ENCODE results near the gene TRABD2A.
"Not testable (repeated sequence)": the region's sequence is repeated elsewhere in the genome, so short reads cannot be mapped to it uniquely, and the experiment has no call there.

TRABD2A gene

DNA sequence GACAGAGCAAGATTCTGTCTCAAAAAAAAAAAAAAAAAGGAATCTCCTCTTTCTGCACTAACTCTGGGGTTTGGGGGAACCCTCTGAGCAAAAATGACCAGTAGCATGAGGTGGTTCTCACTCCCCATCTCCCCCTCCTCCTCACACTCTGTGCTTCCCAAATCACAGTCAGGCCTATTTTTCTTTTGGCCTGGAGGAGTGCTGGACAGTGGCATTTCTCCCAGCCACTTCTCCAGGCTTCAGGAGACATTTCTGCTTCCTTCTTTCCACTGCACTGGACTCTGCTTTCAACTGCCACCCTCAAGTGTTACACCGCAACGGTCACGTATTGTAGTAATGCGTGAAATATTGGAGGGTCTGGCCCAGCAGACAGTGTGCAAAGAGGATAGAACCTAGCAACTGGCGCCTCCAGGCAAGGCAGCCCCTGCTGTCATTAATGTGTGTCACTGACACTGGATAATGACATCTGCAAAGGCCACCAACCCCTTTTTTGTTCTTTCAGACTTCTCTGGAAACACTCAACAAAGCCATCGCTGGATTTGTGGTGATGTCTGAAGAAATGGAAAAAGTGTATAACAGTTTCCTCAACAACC is 68.9 kb downstream of the TRABD2A start:
- DNase-seq = no peak

DNA sequence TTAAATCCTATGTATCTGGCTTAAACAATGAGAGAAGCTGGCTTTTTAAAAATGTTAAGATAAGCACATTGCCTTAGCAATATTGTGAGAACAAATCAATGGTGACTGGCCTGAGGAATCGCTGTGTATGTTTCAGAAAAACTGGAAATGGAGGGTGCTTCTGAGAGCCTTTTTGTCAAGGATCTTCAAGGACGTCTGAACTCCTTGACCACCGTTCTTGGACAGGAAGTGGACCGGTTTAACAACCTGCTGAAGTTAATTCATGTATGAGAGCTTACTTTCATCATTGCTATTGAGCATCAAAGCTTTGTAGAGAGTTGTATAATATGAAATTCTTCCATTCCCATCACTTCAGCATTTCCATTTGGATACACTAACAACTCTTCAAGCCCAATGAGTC is 72.6 kb downstream of the TRABD2A start:
- no peak for DNase-seq

DNA sequence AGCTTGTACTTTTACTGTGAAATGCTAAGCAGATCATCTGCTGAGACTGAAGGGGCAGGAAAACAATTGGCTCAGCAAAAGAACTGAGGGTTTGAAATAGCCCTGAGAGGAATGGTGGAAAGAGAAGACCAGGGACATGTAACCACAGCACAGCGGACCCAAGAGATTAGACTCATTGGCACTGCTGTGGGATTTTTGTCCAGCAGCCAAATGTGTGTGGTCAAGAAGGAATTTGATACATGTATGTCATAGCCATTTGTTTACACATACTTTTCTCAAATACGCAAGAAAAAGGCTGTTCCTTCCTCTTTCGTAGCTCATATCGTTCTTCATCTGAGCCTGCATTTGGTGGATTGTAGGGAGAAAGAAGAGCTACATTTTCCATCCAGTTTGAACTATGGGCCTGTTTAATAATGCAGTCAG is 73.8 kb downstream of the TRABD2A start:
- DNase-seq = no peak

DNA sequence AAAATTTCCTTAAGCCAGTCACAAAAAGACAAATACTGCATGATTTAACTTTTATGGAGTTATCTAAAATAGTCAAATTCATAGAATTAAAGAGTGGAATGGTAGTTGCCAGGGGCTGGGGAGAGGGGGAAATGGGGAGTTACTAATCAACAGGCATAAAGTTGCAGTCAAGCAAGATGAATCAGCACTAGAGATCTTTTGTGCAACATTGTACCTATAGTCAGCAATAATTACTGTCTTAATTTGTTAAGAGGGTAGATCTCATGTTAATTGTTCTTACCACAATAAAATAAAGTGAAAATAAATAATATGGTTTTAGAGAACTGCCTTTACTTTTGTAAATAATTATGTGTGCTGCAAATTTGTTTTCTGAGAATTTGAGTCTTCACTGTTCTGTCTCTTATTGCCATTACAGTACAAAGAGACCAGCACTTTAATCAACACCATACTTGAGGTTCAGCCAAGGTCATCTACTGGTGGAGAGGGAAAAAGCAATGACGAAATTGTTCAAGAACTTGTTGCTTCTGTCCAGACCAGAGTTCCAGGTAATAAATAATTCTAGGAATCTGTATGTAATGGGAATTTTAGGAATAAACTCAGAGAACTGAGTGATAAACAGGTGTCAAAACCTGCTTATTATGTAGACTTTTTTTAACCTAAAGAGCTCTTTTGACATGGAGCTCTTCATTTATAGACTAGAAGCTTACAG is 75.5 kb downstream of the TRABD2A start:
- no peak for DNase-seq

DNA sequence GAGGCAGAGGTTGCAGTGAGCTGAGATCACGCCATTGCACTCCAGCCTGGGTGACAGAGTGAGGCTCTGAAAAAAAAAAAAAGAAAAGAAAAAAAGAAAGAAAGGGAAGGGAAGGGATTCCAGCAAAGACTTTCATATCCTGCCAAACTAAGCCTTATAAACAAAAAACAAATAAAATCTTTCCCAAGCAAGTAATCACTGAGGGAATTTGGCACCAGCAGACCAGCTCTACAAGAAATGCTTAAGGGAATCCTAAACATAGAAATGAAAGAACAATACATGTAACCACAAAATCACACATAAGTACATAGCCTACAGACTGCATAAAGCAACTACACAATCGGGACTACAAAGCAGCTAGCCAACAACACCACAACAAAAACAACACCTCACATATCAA is 79.1 kb downstream of the TRABD2A start:
- DNase-seq = no peak

DNA sequence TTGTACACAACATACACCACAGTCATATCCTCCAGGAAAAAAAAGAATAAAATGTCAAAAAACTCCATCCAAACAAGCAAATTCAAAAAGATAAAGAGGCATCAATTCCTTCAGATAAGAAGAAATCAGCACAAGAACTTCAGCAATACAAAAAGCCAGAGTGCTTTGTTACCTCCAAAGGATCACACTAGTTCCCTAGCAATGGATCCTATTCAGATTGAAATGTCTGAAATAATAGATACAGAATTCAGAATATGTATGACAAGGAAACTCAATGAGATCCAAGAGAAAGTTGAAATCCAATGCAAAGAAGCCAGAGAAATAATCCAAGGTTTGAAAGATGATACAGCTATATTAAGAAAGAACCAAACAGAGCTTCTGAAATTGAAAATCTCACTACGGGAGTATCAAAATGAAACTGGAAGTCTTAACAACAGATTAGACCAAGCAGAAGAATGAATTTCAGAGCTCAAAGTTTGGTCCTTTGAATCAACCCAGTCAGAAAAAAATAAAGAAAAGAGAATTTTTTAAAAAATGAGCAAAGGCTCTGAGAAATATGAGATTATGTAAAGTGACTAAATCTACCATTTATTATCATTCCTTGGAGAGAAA is 80.6 kb downstream of the TRABD2A start:
- no peak for DNase-seq

DNA sequence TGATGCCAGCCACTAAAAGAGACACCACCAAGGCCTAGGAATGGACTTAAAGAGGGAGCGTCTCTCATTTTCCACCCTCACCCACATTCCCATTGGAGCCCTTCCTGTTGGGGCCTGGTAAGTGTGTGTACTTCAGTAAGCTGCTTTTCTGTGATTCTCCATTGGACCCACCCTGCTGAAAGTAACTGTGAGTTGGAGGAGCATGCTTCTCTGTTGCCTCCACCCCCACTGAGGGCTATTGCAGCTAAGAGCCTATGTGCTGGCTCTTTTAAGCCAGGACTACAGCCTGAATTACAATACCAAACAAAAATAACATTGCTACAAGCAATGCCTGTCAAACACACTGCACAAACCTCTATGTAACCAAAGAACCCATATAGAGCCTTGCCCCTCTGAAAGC is 81.1 kb downstream of the TRABD2A start:
- no peak for DNase-seq

DNA sequence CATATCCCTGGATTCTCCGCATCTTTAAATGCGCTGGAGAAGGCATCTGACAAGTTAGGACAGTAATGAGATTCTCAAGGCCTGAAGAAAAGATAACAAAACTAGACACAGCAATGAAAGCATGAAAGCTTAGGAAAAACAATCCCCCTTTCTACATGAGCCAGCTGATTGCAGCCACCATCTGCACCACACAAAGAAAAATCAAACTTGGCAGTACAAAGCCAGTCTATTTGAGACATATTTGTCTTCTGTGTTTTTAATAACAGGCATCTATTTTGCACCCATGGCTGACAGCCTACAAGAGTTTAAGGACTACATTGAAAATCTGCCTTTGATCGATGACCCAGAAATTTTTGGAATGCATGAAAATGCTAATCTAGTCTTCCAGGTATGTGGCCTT is 83.6 kb downstream of the TRABD2A start:
- no peak for DNase-seq

DNA sequence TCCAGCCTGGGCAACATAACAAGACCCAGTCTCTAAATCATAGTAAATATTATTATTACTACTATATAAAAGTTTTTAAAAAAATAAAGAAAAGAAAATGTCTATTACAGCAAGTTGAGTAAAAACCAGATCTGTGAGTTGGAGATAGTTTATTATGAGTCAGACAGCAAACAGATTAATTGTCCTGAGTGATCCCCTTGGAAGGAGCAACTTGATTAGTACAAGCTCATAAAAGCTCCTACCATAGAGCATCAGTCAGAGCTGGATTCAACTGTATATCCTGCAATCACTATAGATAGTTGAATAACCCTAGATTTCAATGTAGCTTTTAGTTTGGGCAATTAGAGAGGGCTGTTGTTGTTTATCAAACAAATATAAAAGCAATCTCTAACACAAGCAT is 84.1 kb downstream of the TRABD2A start:
- DNase-seq = no peak

DNA sequence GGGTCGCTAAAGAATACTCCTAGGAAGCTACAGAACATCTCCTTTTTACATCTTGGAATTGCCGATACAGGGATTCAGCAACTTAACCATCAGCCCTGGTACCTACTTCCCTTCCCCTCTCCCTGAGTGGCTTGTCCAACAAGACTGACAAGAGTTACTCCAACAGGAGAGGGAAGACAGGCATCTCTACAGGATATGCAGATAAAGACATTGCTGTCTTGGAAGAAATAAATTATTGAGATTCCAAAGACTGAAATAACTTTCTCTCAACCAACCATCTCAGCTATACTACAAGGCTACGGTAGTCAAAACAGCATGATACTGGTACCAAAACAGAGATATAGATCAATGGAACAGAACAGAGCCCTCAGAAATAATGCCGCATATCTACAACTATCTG is 87.2 kb downstream of the TRABD2A start:
- DNase-seq = no peak

DNA sequence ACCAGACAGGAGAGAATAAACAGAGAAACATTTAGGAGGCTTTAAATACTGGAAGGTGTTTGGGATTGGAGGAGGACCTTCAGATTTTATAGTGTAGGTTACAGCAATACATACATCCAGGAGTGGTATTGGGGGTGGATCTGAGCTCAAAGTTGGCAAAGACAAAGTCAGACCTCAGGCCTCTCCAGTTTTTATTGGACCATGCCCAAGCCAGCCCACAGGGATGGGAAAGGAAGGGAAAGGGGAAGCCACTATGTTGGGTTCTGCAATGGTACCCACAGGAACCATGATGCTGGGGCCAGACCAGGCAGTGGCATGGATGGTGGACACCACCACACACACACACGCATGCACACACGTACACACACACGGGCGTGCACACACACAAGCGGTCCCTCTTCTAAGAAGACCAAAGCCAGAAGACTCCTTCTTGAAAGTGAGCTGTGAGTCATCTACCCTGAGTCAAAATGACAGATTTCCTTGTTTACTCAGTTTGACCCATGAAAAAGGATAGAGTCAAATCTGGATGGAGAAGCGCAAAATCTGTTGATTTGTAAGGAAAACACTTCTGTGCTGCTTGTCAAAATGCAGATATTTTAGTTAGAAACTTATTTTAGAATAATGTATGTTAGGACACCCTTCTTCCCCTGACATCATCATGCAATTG is 87.9 kb downstream of the TRABD2A start:
- DNase-seq = no peak

DNA sequence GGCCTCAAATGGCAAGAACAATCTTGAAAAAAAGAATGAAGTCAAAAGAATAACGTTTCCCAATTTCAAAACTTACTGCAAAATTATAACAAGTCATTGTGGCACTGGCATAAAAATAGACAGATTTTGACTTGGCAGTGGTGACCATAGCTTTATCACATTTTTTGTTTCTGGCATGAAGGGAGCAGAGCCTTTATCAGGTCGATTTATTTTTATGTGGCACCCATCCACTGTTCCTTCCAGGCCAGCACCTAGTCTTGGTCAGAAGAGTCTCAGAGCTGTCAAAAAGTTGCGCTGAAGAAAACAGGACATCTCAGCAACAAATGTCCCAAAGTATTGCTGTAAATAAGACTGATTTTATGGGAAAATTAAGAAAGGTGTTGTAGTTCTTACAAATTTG is 92.4 kb downstream of the TRABD2A start:
- DNase-seq = no peak

DNA sequence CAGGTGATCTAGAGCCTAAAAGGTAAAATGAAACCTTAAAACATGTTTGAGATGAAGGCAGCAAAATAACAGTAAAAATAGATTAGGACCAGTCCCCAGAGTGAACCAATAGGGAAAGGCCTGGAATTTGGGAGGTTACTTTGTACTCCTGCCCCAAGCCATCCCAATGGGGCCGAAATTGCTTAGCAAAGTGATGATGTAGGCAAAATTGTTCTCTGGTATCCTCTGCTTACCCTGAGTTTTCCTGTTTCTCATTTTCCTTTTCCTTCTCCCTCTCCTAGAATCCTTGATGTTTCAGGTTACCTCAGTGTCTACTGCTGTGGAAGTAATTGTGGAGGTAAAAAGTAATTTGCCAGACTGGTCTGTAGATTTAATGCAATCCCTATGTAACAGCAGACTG is 92.9 kb downstream of the TRABD2A start:
- no peak for DNase-seq

DNA sequence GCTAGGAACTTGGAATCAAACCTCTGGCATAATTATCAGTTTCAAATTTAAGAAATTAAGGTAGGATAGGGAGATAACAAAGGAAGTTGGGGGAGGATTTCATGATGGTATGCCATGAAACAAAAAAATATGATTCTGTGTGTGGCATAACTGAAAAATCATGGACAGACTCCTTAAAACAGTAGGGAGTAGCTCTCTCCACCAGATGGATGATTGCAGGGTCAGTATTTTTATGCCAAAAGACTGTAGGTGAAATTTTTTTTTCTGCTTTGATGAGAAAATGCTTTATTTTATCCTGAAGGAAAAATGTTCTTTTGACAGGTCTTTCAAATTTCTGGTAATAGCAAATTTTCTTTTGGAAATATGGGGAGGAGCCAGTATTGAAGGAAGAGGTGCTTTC is 94.3 kb downstream of the TRABD2A start:
- peak in 1 of 2 experiments; percentile 3 for DNase-seq

DNA sequence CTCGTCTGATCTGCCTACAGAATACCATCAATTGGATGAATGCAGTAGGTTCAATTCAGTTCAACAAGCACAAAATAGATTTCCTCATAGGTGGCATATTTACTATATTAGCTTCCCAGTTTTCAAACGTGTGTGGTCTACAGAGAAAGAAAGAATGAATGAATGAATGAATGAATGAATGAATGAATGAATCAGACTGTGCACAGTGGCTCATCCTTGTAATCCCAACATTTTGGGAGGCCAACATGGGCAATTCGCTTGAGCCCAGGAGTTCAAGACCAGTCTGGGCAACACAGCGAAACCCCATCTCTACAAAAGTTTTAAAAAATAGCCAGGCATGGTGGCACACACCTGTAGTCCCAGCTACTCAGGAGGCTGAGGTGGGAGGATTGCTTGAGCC is 94.9 kb downstream of the TRABD2A start:
- DNase-seq = no peak

DNA sequence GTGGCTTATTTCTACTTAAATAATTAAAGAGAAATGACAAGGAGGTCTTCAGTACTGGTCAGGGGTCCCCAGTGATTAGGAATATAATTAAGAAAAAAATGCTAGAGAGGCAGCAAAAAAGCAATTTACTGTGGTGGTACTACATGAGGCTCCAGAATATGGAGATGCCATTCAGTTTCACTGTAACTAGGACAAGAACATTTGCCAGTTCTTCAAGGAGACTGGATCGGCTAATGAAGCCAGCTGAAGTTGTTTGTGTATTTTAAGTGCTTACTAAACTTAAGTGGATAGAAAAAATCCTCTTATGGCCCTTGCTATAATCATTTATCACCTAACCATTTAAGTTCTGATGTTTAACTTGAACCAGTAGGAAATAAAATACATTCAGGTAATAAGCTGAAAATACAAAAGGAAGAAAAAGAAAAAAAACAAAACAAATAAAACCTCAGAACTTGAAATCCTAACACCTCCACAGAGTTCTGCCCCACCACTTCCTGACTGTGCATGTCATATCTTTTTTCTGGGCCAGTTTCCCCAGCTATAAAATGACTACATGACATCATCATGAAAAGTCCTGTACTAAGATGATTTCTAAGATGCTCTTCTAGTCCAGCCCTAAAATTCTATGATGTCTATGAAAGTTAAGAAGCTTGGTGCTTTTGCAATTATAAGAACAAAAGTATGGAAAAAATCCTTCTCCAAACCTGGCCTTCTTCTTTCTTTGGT is 98.0 kb downstream of the TRABD2A start:
- no peak for DNase-seq

DNA sequence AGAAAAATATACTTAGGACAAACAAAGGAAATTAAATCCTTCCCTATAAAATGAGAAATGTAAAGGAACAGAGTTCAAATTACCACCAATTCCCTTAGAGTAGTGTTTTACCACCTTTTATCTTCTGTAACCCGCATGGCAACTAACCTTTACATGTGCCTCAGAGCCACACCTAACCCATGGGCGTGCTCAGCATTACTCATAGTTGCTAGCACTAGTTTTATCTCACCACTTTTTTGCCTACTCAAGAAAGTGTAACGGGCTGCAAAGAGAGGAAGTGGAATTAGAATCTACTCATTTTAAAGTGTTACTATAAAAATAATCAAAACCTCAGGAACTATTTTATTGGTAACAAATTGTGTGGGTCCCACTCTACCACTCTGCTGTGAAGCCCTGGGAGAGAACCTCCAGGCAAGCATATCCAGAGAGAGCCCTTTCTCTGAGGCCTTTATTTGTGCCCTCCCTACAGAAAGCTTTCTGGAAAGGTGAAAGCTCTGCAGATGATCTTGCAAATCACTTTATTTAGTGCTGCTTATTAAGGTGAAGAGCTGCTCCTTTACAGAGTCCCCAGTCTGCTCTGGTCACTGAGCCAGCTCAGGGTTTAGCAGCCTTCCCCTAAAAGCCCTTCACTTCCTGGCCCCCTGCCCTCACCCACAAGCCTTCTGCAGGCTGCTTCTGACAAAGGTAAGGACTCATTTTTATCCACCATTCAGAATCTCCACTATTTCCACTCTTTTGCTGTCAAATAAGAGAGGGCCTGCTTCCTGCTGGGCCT is 98.8 kb downstream of the TRABD2A start:
- no peak for DNase-seq

DNA sequence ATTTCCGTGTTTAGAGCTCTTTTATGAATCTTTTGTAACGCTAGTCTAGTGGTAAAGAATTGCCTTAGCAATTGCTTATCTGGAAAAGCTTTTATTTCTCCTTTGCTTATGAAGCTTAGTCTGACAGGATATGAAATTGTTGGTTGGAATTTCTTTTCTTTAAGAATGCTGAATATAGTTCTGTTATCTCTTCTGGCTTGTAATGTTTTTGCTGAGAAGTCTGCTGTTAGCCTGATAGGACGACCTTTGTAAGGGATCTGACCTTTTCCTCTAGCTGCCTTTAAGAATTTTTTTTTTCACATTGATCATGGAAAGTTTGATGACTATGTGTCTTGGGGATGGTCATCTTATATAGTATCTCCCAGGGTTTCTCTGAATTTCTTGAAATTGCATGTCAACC is 101.1 kb downstream of the TRABD2A start:
- no peak for DNase-seq

DNA sequence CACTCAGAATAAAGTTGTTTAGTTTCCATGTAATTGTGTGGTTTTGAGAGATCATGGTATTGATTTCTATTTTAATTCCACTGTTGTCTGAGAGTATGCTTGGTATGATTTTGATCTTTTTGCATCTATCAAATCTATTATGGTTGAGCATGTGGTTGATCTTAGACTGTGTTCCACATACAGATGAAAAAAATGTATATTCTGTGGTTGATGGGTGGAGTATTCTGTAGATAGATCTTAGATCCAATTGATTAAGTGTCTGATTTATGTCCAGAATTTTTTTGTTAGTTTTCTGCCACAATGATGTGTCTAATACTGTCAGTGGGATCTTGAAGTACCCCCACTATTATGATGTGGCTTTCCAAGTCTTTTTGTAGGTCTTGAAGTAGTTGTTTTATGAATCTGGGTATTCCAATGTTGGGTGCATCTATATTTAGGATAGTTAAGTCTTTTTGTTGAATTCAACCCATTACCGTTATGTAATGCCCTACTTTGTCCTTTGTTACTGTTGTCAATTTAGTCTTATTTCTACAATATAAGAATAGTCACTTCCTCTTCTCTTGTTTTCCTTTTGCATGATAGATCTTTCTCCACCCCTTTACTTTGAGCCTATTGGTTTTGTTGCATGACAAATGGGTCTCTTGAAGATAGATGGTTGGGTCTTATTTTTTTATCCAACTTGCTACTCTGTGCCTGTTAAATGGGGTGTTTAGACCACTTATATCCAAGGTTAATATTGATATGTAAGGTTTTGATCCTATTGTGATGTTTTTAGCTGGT is 101.8 kb downstream of the TRABD2A start:
- DNase-seq = no peak

DNA sequence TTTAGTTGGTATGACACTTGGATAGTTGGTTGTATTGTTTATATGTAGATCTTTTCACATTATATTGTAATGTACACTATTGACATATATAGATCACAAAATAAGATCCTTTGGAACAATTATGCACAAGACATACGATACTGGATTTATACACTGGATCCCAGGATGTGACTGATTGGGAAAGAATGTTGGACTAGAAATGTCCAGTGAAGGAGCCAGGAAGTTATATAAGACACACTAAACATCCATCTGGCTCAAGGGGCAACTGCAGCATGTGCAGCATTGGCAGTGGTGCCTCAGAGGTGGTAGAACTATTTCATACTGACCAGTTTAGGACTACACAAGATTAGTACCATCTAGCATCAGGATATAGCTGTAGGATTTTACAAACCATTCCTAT is 104.9 kb downstream of the TRABD2A start:
- DNase-seq = no peak

DNA sequence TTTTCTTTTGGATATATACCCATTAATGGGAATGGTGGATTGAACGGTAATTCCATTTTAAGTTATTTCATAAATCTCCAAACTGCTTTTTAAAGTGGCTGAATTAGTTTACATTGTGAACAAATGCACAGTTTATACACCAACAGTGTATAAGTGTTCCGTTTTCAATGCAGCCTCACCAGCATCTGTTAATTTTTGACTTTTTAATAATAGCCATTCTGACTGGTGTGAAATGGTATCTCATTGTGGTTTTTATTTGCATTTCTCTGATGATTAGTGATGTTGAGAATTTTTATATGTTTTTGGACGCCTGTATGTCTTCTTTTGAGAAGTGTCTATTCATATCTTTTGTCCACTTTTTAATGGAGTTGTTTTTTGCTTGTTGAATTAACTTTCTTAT is 107.3 kb downstream of the TRABD2A start:
- not testable (repeated sequence) for DNase-seq
